GM18517 (cell line): Measurements from ENCODE around the gene ARHGAP26.

ENCODE experiments used
- ATAC-seq: cut with Tn5 transposase; IDR thresholded peaks from one replicate; pipeline ENCODE4 v1.9.1; 2021; ENCODE audit warnings: mild to moderate bottlenecking, moderate library complexity; ENCODE audit not compliant: unreplicated experiment

Gene ARHGAP26

GRCh38 chr5:143212261-143212660 is 442.1 kb downstream of the ARHGAP26 start:
- ATAC-seq: no peak

DNA sequence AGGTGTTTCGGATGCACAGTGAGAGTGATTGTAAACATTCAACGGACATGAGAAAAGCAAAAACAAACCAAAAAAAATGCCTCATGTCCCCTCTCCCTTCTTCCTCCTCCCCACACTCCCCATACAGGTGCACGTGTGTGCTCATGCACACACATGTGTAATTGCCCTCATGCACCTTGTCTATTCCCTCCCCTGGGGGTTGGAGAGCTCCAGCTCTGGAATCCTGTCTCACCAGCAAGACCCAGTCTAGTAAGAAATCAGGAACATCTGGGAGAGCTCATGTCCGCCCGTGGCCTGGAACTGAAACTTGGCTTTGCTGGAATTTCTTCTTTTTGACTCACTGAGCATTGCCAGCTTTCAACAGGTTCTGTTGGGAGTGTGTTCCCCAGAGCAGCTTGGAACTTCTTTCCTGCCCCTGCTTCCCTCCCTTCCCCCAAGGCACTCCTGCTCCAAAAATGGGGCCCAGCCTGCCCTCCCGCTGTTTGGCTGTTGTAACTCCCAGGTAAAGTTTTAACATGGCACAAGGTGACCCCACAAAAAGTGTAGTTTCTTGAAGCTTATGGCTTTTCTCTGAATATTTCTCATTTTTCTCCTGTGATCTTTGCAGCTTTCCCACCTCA is 443.2 kb downstream of the ARHGAP26 start:
- no peak for ATAC-seq

DNA sequence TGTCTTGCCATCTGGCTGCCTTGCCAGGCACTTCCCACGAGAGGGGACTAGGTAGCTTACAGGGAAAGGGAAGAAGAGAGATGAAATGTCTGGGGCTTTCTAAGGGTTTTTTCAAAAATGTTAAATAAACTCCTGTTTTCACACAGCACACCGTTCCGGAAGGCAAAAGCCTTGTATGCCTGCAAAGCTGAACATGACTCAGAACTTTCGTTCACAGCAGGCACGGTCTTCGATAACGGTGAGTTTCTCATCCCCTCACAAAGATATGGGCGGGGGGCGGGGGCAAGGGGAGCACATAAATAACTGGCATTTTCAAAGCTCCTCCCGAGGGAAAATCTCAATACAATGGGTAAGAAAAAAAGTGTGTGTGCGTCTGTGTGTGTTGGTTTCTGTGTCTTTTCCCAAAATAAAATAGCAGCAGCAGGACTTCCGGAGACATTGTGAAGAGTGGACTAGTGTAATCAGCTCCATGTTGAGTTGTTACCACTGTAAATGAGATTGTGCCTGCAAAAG is 443.7 kb downstream of the ARHGAP26 start:
- ATAC-seq: peak; percentile 42

- ATAC-seq: no peak
Measured at GRCh38 chr5:143214458-143214857, 444.3 kb downstream of the ARHGAP26 start.

DNA sequence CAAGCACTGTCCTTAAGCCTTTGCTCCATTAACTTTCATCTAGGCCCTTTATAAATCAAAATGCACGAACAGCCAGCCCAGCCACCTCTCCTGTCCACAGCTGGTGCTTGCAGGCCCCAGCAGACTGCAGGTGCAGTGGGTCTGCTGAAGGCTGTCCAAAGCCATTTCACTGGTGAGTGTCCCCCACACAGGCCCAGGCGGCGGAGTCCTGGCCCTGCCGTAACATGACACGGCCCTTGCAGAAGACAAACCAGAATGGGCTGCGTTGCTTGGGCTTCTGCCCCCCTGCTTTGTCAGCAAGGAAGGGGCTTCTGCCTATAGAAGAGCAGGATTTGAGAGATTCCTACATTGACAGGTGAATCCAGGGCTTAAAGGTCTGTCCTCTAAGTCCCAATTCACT is 444.7 kb downstream of the ARHGAP26 start:
- ATAC-seq: no peak

DNA sequence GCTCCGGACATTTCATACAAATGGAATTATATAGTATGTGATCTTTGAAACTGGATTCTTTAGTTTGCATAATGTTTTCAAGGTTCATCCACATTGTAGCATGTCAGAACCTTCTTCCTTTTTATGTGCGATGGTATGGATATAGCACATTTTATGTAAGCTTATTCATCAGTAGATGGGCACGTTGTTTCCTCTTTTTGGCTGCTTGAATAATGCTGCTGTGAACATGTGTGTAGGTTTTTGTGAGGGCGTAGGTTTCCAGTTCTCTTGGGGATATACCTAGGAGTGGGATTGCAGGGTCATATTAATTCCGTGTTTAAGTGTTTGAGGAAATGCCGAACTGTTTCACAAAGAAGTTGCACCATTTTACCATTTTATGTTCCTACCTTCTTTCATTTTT is 445.5 kb downstream of the ARHGAP26 start:
- no peak for ATAC-seq

DNA sequence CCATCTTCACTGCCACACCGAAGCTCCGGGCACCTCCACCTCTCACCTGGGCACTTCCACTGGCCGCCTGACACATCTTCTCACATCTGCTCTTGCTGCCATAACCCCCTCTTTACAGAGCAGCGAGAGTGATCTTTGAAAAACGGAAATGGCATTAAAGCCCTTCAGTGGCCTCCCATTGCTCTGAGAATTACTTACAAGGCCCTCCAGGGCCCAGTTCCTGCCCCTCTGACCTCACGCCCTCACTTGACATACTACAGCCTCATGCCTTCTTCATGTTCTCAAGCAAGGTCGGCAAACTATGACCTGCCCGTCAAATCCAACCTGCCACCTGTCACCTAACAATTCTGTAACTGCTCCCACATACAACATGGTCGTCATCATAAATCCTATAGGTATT is 446.0 kb downstream of the ARHGAP26 start:
- no peak for ATAC-seq

DNA sequence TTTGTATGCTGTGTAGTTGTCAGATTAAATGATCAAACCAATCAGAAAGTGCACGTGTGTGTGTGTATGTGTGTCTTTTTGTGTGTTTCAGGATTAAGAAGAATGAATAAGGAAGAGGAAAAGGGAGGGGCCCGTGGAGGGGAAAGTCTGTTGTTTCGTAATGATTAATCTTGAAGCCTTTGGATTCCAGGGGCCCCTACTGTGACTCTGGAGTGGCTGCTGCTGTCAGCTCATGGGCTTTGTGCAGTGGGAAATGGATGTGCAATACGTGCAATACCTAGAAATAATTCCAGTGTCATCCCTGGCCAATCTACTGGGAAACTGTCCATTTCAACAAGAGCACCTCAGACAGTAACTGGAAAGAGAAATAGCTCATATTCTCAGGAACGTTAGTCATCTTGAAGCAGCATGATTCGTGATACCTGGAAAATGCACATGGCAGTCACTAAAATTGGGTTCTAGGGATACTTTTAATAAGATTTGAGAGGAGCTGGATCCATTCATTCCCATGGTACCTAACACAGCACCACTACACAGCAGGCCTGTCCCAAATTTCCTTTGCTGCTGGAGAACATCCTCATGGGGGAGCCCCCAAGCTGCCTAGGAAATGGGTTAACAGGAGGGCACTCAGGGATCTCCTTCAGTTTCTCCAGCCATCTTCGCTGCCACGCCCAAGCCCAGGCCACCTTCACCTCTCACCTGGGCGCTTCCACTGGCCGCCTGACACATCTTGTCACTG is 447.1 kb downstream of the ARHGAP26 start:
- ATAC-seq: no peak

DNA sequence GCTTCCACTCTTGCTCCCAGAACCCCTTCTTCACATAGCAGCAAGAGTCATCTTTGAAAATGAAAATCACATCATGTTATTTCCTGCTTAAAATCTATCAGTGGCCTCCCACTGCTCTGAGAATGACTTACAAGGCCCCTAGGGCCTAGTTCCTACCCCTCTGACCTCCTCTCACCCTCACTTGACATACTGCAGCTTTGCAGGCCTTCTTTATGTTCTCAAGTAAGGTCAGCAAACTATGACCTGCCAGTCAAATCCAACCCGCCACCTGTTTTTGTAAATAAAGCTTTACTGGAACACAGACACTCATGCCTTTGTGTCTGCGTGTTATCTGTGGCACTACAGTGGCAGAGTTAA is 447.6 kb downstream of the ARHGAP26 start:
- peak; percentile 47 for ATAC-seq

DNA sequence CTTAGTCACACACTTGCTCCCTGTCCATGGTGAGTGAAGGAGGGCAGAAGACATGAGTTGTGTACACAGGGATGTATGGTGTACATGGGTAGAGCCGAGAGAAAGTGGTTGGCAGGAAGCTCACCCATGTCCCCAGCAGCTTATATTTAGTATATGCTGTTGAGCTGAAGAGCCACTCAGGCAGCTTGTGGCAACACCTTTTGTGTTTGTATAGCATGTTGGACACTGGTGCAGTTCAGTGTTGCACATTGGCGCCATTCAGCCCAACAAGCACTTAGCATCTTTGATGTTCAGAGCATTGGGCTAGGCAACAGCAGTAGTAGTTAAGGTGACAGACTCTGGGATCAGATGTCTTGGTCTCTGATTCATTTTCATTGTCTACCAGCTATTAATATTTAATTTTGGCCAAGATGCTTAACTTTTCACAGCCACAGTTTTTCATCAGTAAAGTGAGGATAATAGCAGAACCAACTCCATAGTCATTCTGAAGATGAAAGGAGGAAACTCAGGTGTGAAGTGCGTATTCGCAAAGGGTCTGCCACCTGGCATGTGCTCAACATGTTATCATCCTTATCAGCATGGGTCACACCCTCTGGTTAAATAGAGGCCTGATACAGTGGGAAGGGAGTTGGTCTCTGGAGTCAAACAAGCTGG is 448.5 kb downstream of the ARHGAP26 start:
- ATAC-seq: no peak

DNA sequence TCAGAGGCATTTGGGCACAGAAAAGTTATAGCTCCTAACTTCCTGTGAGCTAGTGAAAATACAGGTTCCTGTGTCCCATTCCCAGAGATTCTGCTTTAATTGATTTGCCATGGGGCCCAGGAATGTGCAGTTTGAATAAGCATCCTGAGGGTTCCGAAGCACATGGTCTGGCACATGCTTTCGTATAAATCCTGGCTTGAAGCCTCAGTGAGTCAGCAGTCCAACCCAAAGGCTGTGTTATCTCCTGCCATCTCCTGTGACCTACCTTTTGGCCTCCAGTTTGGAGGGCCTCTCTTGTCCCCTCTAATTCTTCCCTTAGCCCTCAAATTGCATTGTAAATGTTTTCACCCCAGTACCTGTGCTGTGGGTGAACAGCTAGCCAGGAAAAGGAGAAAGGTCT is 449.5 kb downstream of the ARHGAP26 start:
- no peak for ATAC-seq

- ATAC-seq: no peak
Measured at GRCh38 chr5:143220748-143221251, 450.6 kb downstream of the ARHGAP26 start.

DNA sequence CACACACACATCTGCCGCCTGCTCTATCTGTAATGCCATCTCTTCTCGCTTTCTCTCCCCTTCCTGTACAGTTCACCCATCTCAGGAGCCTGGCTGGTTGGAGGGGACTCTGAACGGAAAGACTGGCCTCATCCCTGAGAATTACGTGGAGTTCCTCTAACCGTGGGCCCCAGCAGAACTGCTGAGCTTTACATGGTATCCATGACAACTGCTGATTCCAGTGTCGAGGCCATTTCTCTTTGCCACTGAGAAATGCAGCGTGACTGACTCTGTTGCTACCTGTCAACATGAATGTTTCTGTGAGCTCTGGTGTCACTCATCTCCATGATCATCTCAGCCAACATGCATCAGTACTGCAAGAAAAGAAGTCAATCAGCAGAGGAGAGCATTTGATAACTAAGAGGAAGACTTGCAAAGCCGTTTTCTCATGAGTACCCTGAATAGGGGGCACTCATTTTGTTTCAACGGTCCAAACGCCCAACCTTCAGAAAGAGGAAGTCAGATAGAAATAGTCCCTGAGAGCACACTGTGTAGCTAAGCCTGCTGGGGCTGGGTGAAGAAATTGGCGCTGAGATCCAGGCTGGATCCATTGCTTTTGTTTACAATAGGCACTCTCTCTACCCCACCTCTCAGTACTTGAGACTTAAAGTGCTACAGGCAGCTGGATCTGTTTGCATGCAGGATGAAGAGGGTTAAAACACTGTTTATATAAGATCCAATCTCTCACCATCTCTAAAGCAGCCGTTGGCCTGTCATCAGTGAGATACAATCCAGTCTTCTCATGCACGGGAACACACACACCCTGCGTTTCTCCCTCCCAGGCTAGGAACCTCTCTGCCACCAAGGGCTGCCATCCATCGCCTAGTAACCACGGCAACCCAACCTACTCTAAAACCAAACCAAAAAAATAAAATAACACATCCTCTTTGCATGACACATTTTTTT is 452.4 kb downstream of the ARHGAP26 start:
- peak; percentile 67 for ATAC-seq

DNA sequence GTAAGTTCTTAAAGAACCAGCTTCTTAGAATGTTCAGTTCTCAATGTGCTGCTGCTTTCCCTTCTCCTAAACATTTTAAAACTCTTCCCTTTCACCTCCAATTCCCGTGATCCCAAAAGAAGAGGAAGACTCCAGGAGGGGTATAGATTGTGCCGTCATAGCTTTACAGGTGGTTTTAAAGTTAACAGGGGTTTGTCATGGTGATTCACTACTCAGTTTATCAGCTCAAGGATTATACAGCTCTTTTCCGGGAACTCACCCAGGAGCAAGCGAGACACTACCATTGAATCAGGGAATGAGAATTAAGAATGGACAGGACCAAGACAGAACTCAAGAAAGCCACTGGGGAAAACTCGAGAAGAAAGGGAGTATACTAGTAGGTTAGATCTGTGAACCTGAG is 454.5 kb downstream of the ARHGAP26 start:
- no peak for ATAC-seq

DNA sequence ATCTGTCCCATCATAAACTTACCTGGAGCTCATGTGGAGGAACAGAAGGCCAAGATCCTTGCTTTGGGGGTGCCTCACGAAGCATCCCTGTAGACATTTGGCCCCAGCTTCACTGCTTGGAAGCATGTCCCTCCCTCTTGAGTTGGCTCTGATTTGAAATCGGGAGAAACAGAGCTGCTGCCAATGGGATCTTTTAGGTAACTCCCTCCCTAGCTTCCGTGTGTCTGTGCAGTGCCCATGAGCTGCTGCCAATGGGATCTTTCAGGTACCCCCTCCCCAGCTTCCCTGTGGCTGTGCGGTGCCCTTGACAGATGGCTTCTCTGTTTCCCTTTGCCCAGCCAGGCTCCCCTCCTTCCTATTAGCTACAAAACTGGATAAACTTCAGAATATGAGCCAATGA is 455.3 kb downstream of the ARHGAP26 start:
- no peak for ATAC-seq

DNA sequence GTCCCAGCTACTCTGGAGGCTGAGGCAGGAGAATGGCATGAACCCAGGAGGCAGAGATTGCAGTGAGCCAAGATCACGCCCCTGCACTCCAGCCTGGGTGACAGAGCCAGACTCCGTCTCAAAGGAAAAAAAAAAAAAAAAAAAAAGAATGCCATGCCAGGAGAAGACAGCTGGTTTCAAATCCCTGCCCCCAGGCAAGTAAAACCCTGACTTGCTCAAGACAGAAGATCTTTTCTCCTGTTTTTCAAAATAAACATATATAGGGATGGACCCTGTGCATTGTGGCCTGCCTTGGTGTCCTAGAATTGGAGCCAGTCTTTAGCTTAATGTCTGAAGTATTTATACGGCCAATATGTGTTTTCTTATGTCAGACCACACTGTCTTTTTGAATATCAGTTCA is 456.2 kb downstream of the ARHGAP26 start:
- ATAC-seq: no peak

DNA sequence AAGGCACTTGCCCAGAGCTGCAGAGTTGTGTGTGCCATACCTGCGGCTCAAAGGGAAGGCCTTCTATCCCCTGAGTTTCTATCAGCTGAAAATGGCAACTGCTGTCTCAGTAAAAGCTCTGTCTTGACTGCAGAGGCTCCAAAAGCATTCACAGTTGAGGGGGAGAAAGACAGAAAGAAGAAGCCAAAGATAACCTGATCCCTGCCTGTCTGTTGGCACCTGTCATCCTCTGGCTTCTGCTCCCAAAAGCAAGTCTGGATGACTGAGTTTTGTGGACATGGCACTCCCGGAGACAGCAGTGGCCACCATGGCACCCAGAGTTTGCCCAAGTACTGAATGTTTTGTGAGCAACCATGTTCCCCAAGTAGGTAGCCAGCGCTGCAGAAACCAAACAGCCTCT is 456.7 kb downstream of the ARHGAP26 start:
- no peak for ATAC-seq

- no peak for ATAC-seq
Measured at GRCh38 chr5:143227301-143227700, 457.1 kb downstream of the ARHGAP26 start.

- ATAC-seq: no peak
Measured at GRCh38 chr5:143228597-143229293, 458.6 kb downstream of the ARHGAP26 start.

- ATAC-seq: peak; percentile 38
Measured at GRCh38 chr5:143229426-143229895, 459.3 kb downstream of the ARHGAP26 start.
